Erythroblast (primary cell): ENCODE measurements around the gene CAV1.

Source experiments
- GATA1 ChIP-seq: IDR thresholded peaks from 2 replicates; pipeline ENCODE4 v1.6.1; 2011; ENCODE audit warnings: low read depth, mild to moderate bottlenecking, control low read depth, low read length, moderate library complexity
- POLR2A ChIP-seq: IDR thresholded peaks from 2 replicates; pipeline ENCODE4 v1.6.1; 2011; ENCODE audit warnings: mild to moderate bottlenecking, low read length

GRCh38 chr7:116582164-116582732, 57.4 kb downstream of the CAV1 start:
- TF ChIP-seq POLR2A (no peak), GATA1 (no peak)
